Upper lobe of right lung (tissue), 1 donor: Measurements from ENCODE around the gene SDHAF4. TPM values are rescaled to one million over a fixed set of nuclear protein-coding genes. Genes with fewer than 3 reads are reported as not detected.
"Not testable (repeated sequence)": the region's sequence is repeated elsewhere in the genome, so short reads cannot be mapped to it uniquely, and the experiment has no call there.

Experiments
- ATAC-seq: fragments of 200-7000 bp; cut with Tn5 transposase; one replicate; pipeline ENCODE4 v1.9.1; 2020; ENCODE audit warnings: mild to moderate bottlenecking, moderate library complexity
- DNase-seq: peaks from one replicate; pipeline ENCODE4 v3.0.0-alpha.2; 2020
- H3K27ac ChIP-seq: fragments of 200-600 bp; one replicate; pipeline ENCODE4 v1.8.0; 2022
- H3K27me3 ChIP-seq: fragments of 200-600 bp; one replicate; pipeline ENCODE4 v1.8.0; 2022; ENCODE audit warnings: mild to moderate bottlenecking
- H3K36me3 ChIP-seq: fragments of 200-600 bp; one replicate; pipeline ENCODE4 v1.8.0; 2022
- H3K4me1 ChIP-seq: fragments of 200-600 bp; one replicate; pipeline ENCODE4 v1.8.0; 2022
- H3K4me3 ChIP-seq: fragments of 200-600 bp; one replicate; pipeline ENCODE4 v1.8.0; 2022; ENCODE audit warnings: mild to moderate bottlenecking
- H3K9me3 ChIP-seq: fragments of 200-600 bp; one replicate; pipeline ENCODE4 v1.8.0; 2022
- intact Hi-C: fragments of 100-400 bp; cut with DNase I; formaldehyde crosslinking; loops from one replicate; pipeline ENCODE4 v1.11.0; 2022
- total RNA-seq: library from RNA; stranded (reverse); fragmentation: NEBNext Ultra II Directional; extraction: Animal tissue kit (Norgen Biotek cat#: 25700); gene quantifications from one replicate; pipeline ENCODE4 v1.2.1, GENCODE V29; 2021
- TF ChIP-seq, protein P1 (sequence below): fragments of 200-600 bp; IDR thresholded peaks from one replicate; pipeline ENCODE4 v1.8.0; 2022; ENCODE audit warnings: antibody characterized with exemption
- donor health status: DM: no; HTN: yes; CAD: no; lungs with severe emphysema.

The SDHAF4 gene
- total RNA-seq, 1 donor from 2014 or later, result 9.2 TPM

DNA sequence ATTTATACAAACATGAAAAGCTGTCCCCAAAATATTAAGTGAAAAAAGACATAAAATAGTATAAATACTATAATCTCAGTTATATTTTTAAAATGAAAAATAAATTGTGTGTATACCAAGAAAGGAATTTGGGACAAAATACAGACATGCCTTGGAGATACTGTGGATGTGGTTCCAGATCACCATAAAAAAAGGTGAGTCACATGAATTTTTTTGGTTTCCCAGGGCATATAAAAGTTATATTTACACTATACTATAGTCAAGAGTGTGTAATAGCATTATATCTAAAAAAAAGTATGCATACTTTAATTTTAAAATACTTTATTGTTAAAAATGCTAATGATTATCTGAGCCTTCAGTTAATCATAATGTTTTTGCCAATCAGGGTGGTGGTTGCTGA, 17.4 kb upstream of the SDHAF4 start:
- intact Hi-C loops, result no loop called here

DNA sequence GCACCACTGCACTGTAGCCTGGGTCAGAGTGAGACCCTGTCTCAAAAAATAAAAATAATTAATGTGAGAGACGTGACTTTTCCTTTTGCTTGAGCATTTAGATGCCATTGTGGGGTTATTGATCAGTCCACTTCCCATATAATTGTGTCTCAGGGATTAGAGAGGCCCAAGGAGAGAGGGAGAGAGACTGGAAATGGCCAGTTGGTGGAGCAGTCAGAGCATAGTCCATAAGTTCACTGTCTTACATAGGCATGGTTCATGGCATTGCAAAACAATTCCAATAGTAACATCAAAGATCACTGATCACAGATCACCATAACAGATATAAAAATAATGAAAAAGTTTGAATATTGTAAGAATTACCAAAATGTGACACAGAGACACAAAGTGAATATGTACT, 15.2 kb upstream of the SDHAF4 start:
- Histone ChIP-seq H3K27me3 (no peaks in the 10 kb centered on the region), H3K27ac (no peak overlapping the region), H3K4me1 (no peaks in the 10 kb centered on the region), H3K4me3 (no peak overlapping the region), H3K9me3 (no peaks in the 10 kb centered on the region), H3K36me3 (no peaks in the 10 kb centered on the region)
- no peak for DNase-seq
- TF ChIP-seq, protein P1, sequence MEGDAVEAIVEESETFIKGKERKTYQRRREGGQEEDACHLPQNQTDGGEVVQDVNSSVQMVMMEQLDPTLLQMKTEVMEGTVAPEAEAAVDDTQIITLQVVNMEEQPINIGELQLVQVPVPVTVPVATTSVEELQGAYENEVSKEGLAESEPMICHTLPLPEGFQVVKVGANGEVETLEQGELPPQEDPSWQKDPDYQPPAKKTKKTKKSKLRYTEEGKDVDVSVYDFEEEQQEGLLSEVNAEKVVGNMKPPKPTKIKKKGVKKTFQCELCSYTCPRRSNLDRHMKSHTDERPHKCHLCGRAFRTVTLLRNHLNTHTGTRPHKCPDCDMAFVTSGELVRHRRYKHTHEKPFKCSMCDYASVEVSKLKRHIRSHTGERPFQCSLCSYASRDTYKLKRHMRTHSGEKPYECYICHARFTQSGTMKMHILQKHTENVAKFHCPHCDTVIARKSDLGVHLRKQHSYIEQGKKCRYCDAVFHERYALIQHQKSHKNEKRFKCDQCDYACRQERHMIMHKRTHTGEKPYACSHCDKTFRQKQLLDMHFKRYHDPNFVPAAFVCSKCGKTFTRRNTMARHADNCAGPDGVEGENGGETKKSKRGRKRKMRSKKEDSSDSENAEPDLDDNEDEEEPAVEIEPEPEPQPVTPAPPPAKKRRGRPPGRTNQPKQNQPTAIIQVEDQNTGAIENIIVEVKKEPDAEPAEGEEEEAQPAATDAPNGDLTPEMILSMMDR, result no peak
- no peak for ATAC-seq
- intact Hi-C loops, result no loop called here

More for the DNA sequence above, 17.4 kb upstream of the SDHAF4 start:
- TF ChIP-seq, protein P1, result no peak
- Histone ChIP-seq H3K4me1 (no peaks in the 10 kb centered on the region), H3K27ac (no peak overlapping the region), H3K27me3 (no peaks in the 10 kb centered on the region), H3K36me3 (no peaks in the 10 kb centered on the region), H3K4me3 (no peak overlapping the region), H3K9me3 (no peaks in the 10 kb centered on the region)
- ATAC-seq, result no peak
- no peak for DNase-seq

DNA sequence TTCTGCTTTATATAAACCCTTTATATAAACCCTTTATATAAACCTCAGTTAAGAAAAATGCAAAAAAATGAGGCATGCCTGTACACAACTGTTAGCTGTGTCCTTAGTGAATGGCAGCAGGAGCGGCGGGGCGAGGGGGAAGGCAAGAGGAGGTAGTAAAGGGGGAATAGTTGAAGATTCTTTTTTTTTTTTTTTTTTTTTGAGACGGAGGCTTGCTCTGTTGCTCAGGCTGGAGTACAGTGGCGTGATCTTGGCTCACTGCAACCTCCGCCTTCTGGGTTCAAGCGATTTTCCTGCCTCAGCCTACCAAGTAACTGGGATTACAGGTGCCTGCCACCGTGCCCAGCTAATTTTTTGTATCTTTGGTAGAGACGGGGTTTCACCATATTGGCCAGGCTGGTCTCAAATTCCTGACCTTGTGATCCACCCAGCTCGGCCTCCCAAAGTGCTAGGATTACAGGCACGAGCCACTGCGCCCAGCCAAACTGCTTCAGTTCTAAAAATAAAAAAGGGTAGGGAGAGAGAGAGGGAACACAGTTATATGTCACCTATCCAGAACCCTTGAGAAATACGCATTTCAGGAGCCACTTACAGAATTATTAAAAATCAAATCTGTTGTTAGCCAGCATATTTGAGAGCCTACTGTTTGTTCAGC, 14.3 kb upstream of the SDHAF4 start:
- H3K27ac ChIP-seq, H3K4me3 ChIP-seq, H3K4me1 ChIP-seq, ATAC-seq, H3K9me3 ChIP-seq, DNase-seq, intact Hi-C loops, H3K36me3 ChIP-seq, H3K27me3 ChIP-seq: not testable (repeated sequence)

DNA sequence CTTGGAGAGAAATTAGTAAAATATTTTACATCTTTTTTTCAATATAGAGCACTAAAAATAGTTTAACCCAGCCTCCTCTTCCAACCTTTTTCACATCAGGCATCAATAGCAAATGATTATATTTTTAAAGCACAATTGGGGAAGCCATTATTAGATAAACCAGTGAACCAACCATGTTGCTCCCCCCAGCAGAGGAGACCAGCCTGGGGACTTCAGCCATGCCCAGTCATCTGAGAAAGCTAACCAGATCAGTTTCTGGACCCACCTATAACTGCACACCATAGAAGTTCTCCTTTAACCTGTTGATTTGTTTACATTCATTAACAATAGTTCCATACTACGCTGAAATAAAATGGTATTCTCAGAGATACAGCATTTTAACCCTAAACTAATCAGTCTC, 13.8 kb upstream of the SDHAF4 start:
- no peak for ATAC-seq

DNA sequence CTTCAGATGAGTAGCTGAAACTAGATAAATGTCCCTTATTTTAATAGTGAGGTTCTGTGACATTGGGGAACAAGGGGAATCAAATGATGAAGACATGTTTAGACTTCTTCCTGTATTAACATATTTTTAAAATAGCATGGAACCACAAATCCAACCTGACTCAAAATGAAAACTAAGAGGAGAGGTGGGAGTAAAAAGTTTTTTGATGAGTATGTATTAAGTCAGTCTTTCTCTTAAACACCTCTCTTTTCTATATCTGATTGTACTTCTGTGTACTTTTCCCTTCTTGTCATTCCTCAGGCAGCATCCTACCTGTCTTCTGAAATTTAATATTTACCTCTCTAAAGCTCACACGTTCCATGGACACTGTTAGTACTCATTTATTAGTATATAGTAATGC, 8.7 kb upstream of the SDHAF4 start:
- TF ChIP-seq, protein P1, result no peak
- no peaks in the 10 kb centered on the region for H3K9me3 ChIP-seq
- ATAC-seq, result no peak
- no peak overlapping the region for H3K27ac ChIP-seq
- peaks cover 5% of the 10 kb centered on the region for H3K36me3 ChIP-seq
- no peak for DNase-seq
- intact Hi-C loops, result no loop called here
- no peak overlapping the region for H3K4me3 ChIP-seq
- H3K27me3 ChIP-seq, result no peaks in the 10 kb centered on the region
- no peaks in the 10 kb centered on the region for H3K4me1 ChIP-seq

More for the DNA sequence above, 13.8 kb upstream of the SDHAF4 start:
- TF ChIP-seq, protein P1, result no peak
- Histone ChIP-seq H3K36me3 (no peaks in the 10 kb centered on the region), H3K9me3 (no peaks in the 10 kb centered on the region), H3K27me3 (no peaks in the 10 kb centered on the region), H3K27ac (no peak overlapping the region), H3K4me1 (no peaks in the 10 kb centered on the region), H3K4me3 (no peak overlapping the region)
- no peak for DNase-seq
- intact Hi-C loops, result no loop called here

DNA sequence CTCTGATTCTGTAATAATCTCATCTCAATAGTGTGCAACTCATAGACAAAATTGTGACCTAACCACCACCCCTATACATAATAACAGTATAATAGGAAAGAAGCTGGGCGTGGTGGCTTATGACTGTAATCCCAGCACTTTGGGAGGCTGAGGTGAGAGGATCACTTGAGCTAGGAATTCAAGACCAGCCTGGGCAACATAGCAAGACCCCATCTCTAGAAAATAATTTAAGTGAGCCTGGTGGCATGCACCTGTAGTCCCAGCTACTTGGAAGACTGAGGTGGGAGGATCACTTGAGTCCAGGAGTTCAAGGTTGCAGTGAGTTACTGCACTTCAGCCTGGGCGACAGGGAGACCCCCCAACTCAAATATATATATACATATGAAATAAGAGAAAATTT, 4.3 kb upstream of the SDHAF4 start:
- H3K27me3 ChIP-seq, DNase-seq, H3K4me3 ChIP-seq, intact Hi-C loops, H3K36me3 ChIP-seq, ATAC-seq, H3K27ac ChIP-seq, H3K4me1 ChIP-seq, H3K9me3 ChIP-seq: not testable (repeated sequence)

DNA sequence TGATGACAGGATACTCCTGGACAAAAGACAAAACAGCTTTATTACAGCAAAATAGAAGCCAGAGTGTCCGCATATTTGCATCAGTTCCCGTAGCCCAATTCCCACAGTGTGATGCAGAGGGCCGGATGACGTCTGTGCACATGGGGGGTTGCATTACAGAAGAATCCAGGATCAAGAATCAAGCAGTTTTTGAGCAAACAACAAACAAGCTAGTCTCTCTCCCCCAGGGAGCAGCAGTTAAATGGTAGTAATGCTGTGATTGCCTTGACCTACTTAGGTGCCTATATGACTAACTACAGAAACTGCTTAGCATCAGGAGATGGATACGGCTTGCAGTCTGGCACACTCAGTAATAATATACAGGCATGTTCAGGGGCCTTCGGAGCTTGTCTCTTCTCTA, 3.2 kb upstream of the SDHAF4 start:
- DNase-seq (no peak), ATAC-seq (no peak)
- H3K36me3 ChIP-seq, result peaks cover 5% of the 10 kb centered on the region
- H3K9me3 ChIP-seq, result no peaks in the 10 kb centered on the region
- intact Hi-C loops, result no loop called here
- peaks cover 5% of the 10 kb centered on the region for H3K4me1 ChIP-seq
- TF ChIP-seq, protein P1, result no peak
- H3K27ac ChIP-seq, result no peak overlapping the region
- H3K4me3 ChIP-seq, result no peak overlapping the region
- no peaks in the 10 kb centered on the region for H3K27me3 ChIP-seq
